Neuronal stem cell (in vitro differentiated cells): ENCODE results near the gene CBARP.
A peak's percentile ranks its signal among the peaks of the same experiment; 100 is the strongest.

Experiments used
- DNase-seq: peaks from one replicate; pipeline ENCODE4 v3.0.0-alpha.2; 2013; ENCODE audit warnings: low spot score
- H2AFZ ChIP-seq: one replicate; pipeline ENCODE4 v1.6.1; 2013; ENCODE audit warnings: mild to moderate bottlenecking, low read length, inconsistent platforms
- H2AK5ac ChIP-seq: 2 replicates; pipeline ENCODE4 v1.6.1; 2013; ENCODE audit warnings: low read depth, mild to moderate bottlenecking, inconsistent platforms, low read length, moderate library complexity, mixed read lengths
- H2BK120ac ChIP-seq: 2 replicates; pipeline ENCODE4 v1.6.1; 2013; ENCODE audit warnings: low read depth, mild to moderate bottlenecking, inconsistent platforms, low read length, moderate library complexity, mixed read lengths
- H2BK12ac ChIP-seq: one replicate; pipeline ENCODE4 v1.6.1; 2013; ENCODE audit warnings: low read length, inconsistent platforms
- H2BK15ac ChIP-seq: 2 replicates; pipeline ENCODE4 v1.6.1; 2013; ENCODE audit warnings: mild to moderate bottlenecking, low read length, inconsistent platforms, mixed read lengths
- H2BK5ac ChIP-seq: one replicate; pipeline ENCODE4 v1.6.1; 2013; ENCODE audit warnings: inconsistent platforms, mild to moderate bottlenecking, low read length, moderate library complexity
- H3K14ac ChIP-seq: one replicate; pipeline ENCODE4 v1.6.1; 2013; ENCODE audit warnings: low read length, inconsistent platforms
- H3K18ac ChIP-seq: 2 replicates; pipeline ENCODE4 v1.6.1; 2013; ENCODE audit warnings: low read length, inconsistent platforms
- H3K23ac ChIP-seq: 2 replicates; pipeline ENCODE4 v1.6.1; 2013; ENCODE audit warnings: low read depth, mild to moderate bottlenecking, mixed read lengths, low read length, inconsistent platforms; ENCODE audit not compliant: poor library complexity
- H3K27ac ChIP-seq: replicated peaks from 3 replicates; pipeline ENCODE4 v1.5.1; 2013; ENCODE audit warnings: low read length, inconsistent platforms
- H3K27me3 ChIP-seq, 3 experiments: 2 replicates each; pipeline ENCODE4 v1.6.1; 2013; ENCODE audit warnings: low read length in 3 of 3, mild to moderate bottlenecking in 2 of 3, inconsistent platforms in 1 of 3, low read depth in 1 of 3, mixed read lengths in 1 of 3, moderate library complexity in 1 of 3; ENCODE audit not compliant: control insufficient read depth in 3 of 3, insufficient read depth in 3 of 3
- H3K36me3 ChIP-seq, 2 donors: replicated peaks in 1 of 2; 2 replicates each; pipeline ENCODE4 v1.6.1; 2013; ENCODE audit warnings: low read length in 2 of 2; ENCODE audit not compliant: control insufficient read depth in 2 of 2, insufficient read depth in 2 of 2
- H3K4ac ChIP-seq: 2 replicates; pipeline ENCODE4 v1.6.1; 2013; ENCODE audit warnings: inconsistent platforms, mild to moderate bottlenecking, low read length, moderate library complexity
- H3K4me1 ChIP-seq, 2 donors: 1 replicate in 1 of 2; 2 replicates in 1 of 2; pipeline ENCODE4 v1.6.1; 2013; ENCODE audit warnings: low read length in 2 of 2, low read depth in 1 of 2; ENCODE audit not compliant: control insufficient read depth in 2 of 2, insufficient read depth in 1 of 2
- H3K4me2 ChIP-seq: one replicate; pipeline ENCODE4 v1.6.1; 2013; ENCODE audit warnings: mild to moderate bottlenecking, low read length, inconsistent platforms; ENCODE audit not compliant: insufficient read depth, poor library complexity, severe bottlenecking
- H3K4me3 ChIP-seq, 2 donors: 2 replicates each; pipeline ENCODE4 v1.5.1; 2013; ENCODE audit warnings: low read length in 2 of 2, mild to moderate bottlenecking in 2 of 2, inconsistent platforms in 1 of 2, moderate library complexity in 1 of 2
- H3K79me1 ChIP-seq: one replicate; pipeline ENCODE4 v1.6.1; 2013; ENCODE audit warnings: low read depth, mild to moderate bottlenecking, inconsistent platforms, low read length, moderate library complexity
- H3K9ac ChIP-seq: one replicate; pipeline ENCODE4 v1.6.1; 2013; ENCODE audit warnings: mild to moderate bottlenecking, low read depth, low read length, inconsistent platforms; ENCODE audit not compliant: poor library complexity
- H3K9me3 ChIP-seq, 2 donors: replicated peaks in 1 of 2; 2 replicates each; pipeline versions ENCODE3 to v1.6.1; 2013; ENCODE audit warnings: low read length in 2 of 2, mild to moderate bottlenecking in 2 of 2, inconsistent platforms in 1 of 2, low read depth in 1 of 2, mixed read lengths in 1 of 2, moderate library complexity in 1 of 2; ENCODE audit not compliant: control insufficient read depth in 2 of 2, insufficient read depth in 1 of 2
- H4K8ac ChIP-seq: one replicate; pipeline ENCODE4 v1.6.1; 2013; ENCODE audit warnings: low read depth, mild to moderate bottlenecking, inconsistent platforms, low read length, moderate library complexity
- H4K91ac ChIP-seq: one replicate; pipeline ENCODE4 v1.6.1; 2013; ENCODE audit warnings: low read length, low read depth, mild to moderate bottlenecking, inconsistent platforms; ENCODE audit not compliant: poor library complexity
- WGBS, 2 donors: extraction: QIAGEN DNeasy Blood & Tissue Kit; methylation state at CpG; one replicate each; pipeline ENCODE4 v1.1.7; 2013; ENCODE audit warnings: missing lambda C conversion rate in 2 of 2, mixed read lengths in 1 of 2; ENCODE audit not compliant: insufficient read length in 2 of 2, insufficient replicate concordance in 1 of 2; ENCODE audit errors: extremely low coverage in 2 of 2; 5-methylcytosine and 5-hydroxymethylcytosine counted together

CBARP gene

GRCh38 chr19:1240925-1241324 is 3.1 kb upstream of the CBARP start:
- no peak overlapping the region for H3K18ac ChIP-seq
- no peak for DNase-seq
- no peak overlapping the region for H3K14ac ChIP-seq
- H3K4me1 ChIP-seq: peaks cover 29 to 37% of the 10 kb centered on the region in 2 donors
- no peak overlapping the region for H3K4me2 ChIP-seq
- H3K4me3 ChIP-seq: peak overlapping the region in 1 of 2 donors; percentile 63
- H3K9ac ChIP-seq: peak overlapping the region; percentile 44
- no peak overlapping the region for H4K91ac ChIP-seq
- H3K4ac ChIP-seq: no peak overlapping the region
- peaks cover 1 to 10% of the 10 kb centered on the region in 2 donors for H3K36me3 ChIP-seq
- no peak overlapping the region for H3K27ac ChIP-seq
- H3K23ac ChIP-seq: no peak overlapping the region
- no peak overlapping the region for H2BK120ac ChIP-seq
- H2BK5ac ChIP-seq: no peak overlapping the region
- H2AFZ ChIP-seq: peak overlapping the region; percentile 89
- no peak overlapping the region for H4K8ac ChIP-seq
- no CpG with 5 or more reads among the region's 15 CpGs for WGBS, 2 donors
- H2BK12ac ChIP-seq: peak overlapping the region; percentile 84
- H3K79me1 ChIP-seq: peaks cover 21% of the 10 kb centered on the region
- H3K27me3 ChIP-seq: no peaks in the 10 kb centered on the region
- no peaks in the 10 kb centered on the region for H3K9me3 ChIP-seq
- peak overlapping the region; percentile 90 for H2AK5ac ChIP-seq
- H2BK15ac ChIP-seq: no peak overlapping the region

- DNase-seq: peak; percentile 94
- Histone ChIP-seq H2BK12ac (peak overlapping the region; percentile 97), H4K8ac (peak overlapping the region; percentile 92), H3K4ac (peak overlapping the region; percentile 95), H2AFZ (peak overlapping the region; percentile 58), H3K27me3 (no peaks in the 10 kb centered on the region), H3K36me3 (peaks cover 10 to 19% of the 10 kb centered on the region in 2 donors), H4K91ac (peak overlapping the region; percentile 85), H3K23ac (peak overlapping the region; percentile 91), H3K18ac (peak overlapping the region; percentile 98), H3K14ac (peak overlapping the region; percentile 89), H3K9ac (peak overlapping the region; percentile 96), H3K79me1 (peaks cover 28% of the 10 kb centered on the region), H3K27ac (no peak overlapping the region), H2BK5ac (peak overlapping the region; percentile 95), H2AK5ac (peak overlapping the region; percentile 100), H2BK15ac (peak overlapping the region; percentile 99), H3K9me3 (no peaks in the 10 kb centered on the region), H3K4me2 (peak overlapping the region; percentile 69), H2BK120ac (peak overlapping the region; percentile 97), H3K4me1 (peaks cover 29 to 36% of the 10 kb centered on the region in 2 donors), H3K4me3 (peak overlapping the region; percentile 26 to 70)
- WGBS, 2 donors: no CpG with 5 or more reads among the region's 84 CpGs
Measured at GRCh38 chr19:1239796-1240737, 2.3 kb upstream of the CBARP start.

GRCh38 chr19:1239420-1239795 is 1.6 kb upstream of the CBARP start:
- no CpG with 5 or more reads among the region's 11 CpGs for WGBS, 2 donors

More at GRCh38 chr19:1239420-1239795, 1.6 kb upstream of the CBARP start:
- Histone ChIP-seq H3K79me1 (peaks cover 33% of the 10 kb centered on the region), H2AFZ (peak overlapping the region; percentile 58), H2BK15ac (peak overlapping the region; percentile 99), H3K4me2 (peak overlapping the region; percentile 69), H3K14ac (no peak overlapping the region), H3K36me3 (peaks cover 15 to 21% of the 10 kb centered on the region in 2 donors), H3K4me3 (peak overlapping the region; percentile 26 to 70), H3K23ac (peak overlapping the region; percentile 91), H3K27me3 (no peaks in the 10 kb centered on the region), H2BK12ac (peak overlapping the region; percentile 97), H2BK5ac (peak overlapping the region; percentile 95), H3K9ac (peak overlapping the region; percentile 96), H4K8ac (no peak overlapping the region), H4K91ac (peak overlapping the region; percentile 85), H3K27ac (no peak overlapping the region), H3K18ac (peak overlapping the region; percentile 98), H2AK5ac (peak overlapping the region; percentile 100), H3K4ac (peak overlapping the region; percentile 95), H2BK120ac (peak overlapping the region; percentile 97), H3K4me1 (peaks cover 27 to 30% of the 10 kb centered on the region in 2 donors), H3K9me3 (no peaks in the 10 kb centered on the region)
- DNase-seq: no peak
